ENCODE measurements around the gene CEBPG.

- TF ChIP-seq CTCF (IDR thresholded peaks at IDR 0.05; ENCODE audit: low read length) (no peak), EZH2phosphoT487 (IDR thresholded peaks at IDR 0.05; ENCODE audit: low read length) (no peak)
Measured at GRCh38 chr19:33392341-33393285, 19.1 kb downstream of the CEBPG start.

Data from MM.1S (cell line).